HepG2 (cell line): ENCODE results near the gene DRAM1. TPM values are rescaled to one million over a fixed set of nuclear protein-coding genes. Genes with fewer than 3 reads are reported as not detected.

Source experiments
- CCDC6 ChIP-seq: sonication (generic); formaldehyde crosslinking; IDR thresholded peaks from 2 replicates; pipeline ENCODE4 v1.8.1; 2022; ENCODE audit warnings: mild to moderate bottlenecking, missing genetic modification reagents, moderate library complexity
- ELF3 ChIP-seq: IDR thresholded peaks from 2 replicates; pipeline ENCODE4 v1.6.1; 2016; ENCODE audit warnings: missing genetic modification reagents, missing compliant biosample characterization
- HNF4A ChIP-seq: sonication (generic); formaldehyde crosslinking; IDR thresholded peaks from 2 replicates; pipeline ENCODE4 v1.4.0; 2020; ENCODE audit warnings: missing genetic modification reagents
- HOXD1 ChIP-seq: sonication (generic); formaldehyde crosslinking; IDR thresholded peaks from 2 replicates; pipeline ENCODE4 v1.5.0; 2020; ENCODE audit warnings: missing genetic modification reagents
- MATR3 ChIP-seq: sonication (generic); formaldehyde crosslinking; IDR thresholded peaks from 2 replicates; pipeline ENCODE4 v1.4.0; 2020; ENCODE audit warnings: missing genetic modification reagents
- MYNN ChIP-seq: sonication (generic); formaldehyde crosslinking; IDR thresholded peaks from 2 replicates; pipeline ENCODE4 v1.4.0; 2020; ENCODE audit warnings: mild to moderate bottlenecking, low read depth, missing genetic modification reagents
- NCOR1 ChIP-seq: fragments of 200-600 bp; sonication (generic); IDR thresholded peaks from 2 replicates; pipeline ENCODE4 v1.7.0; 2017; ENCODE audit warnings: antibody characterized with exemption, low read length, borderline replicate concordance
- PCBP1 ChIP-seq: fragments of 200-400 bp; formaldehyde crosslinking; IDR thresholded peaks from 2 replicates; pipeline ENCODE4 v1.6.1; 2017; ENCODE audit warnings: mild to moderate bottlenecking, low read depth, low read length, borderline replicate concordance
- RORA ChIP-seq: sonication (generic); formaldehyde crosslinking; IDR thresholded peaks from 2 replicates; pipeline ENCODE4 v1.5.0; 2020; ENCODE audit warnings: mild to moderate bottlenecking, missing genetic modification reagents, moderate library complexity
- STAT5B ChIP-seq: sonication (generic); formaldehyde crosslinking; IDR thresholded peaks from 2 replicates; pipeline ENCODE4 v1.4.0; 2020; ENCODE audit warnings: missing genetic modification reagents
- YEATS4 ChIP-seq: sonication (generic); formaldehyde crosslinking; IDR thresholded peaks from 2 replicates; pipeline ENCODE4 v1.4.0; 2020; ENCODE audit warnings: missing genetic modification reagents, borderline replicate concordance
- ZNF251 ChIP-seq: sonication (generic); formaldehyde crosslinking; IDR thresholded peaks from 2 replicates; pipeline ENCODE4 v1.9.0; 2021; ENCODE audit warnings: mild to moderate bottlenecking, missing genetic modification reagents
- ZNF607 ChIP-seq: sonication (generic); formaldehyde crosslinking; IDR thresholded peaks from 2 replicates; pipeline ENCODE4 v1.5.1; 2020; ENCODE audit warnings: missing genetic modification reagents, mild to moderate bottlenecking, borderline replicate concordance
- polyA plus RNA-seq, 8 experiments: library from polyadenylated mRNA; depleted of rRNA in 3 of 8; stranded (reverse) in 7 of 8; unstranded in 1 of 8; fragments of >200 nt; fragmentation: Illumina TruSeq in 4 of 8; extraction: Trizol in 4 of 8; gene quantifications; 2 replicates each; pipeline versions ENCODE4 v1.2.1 to v1.2.3, GENCODE V29; 2011 to 2016; ENCODE audit warnings: low read depth in 4 of 8, missing spikeins in 1 of 8, mixed read lengths in 1 of 8; ENCODE audit not compliant: insufficient read depth in 1 of 8
- total RNA-seq, 5 experiments: library from RNA; depleted of rRNA; stranded (reverse); fragments of >200 nt; fragmentation: Illumina TruSeq; extraction: Trizol; gene quantifications; 2 replicates each; pipeline ENCODE4 v1.2.3, GENCODE V29; 2016; ENCODE audit warnings: low read depth in 1 of 5
- TF ChIP-seq, protein P1 (sequence below): sonication (generic); formaldehyde crosslinking; IDR thresholded peaks from 2 replicates; pipeline ENCODE4 v1.4.0; 2020; ENCODE audit warnings: missing genetic modification reagents, borderline replicate concordance
- TF ChIP-seq, protein P2 (sequence below): sonication (generic); formaldehyde crosslinking; IDR thresholded peaks from 2 replicates; pipeline ENCODE4 v1.9.0; 2022; ENCODE audit warnings: low read depth, missing genetic modification reagents
- TF ChIP-seq, protein P3 (sequence below): sonication (generic); formaldehyde crosslinking; IDR thresholded peaks from 2 replicates; pipeline ENCODE4 v1.5.1; 2020; ENCODE audit warnings: mild to moderate bottlenecking, moderate library complexity, missing genetic modification reagents
- TF ChIP-seq, protein P4 (sequence below): IDR thresholded peaks from 2 replicates; pipeline ENCODE4 v1.4.0; 2020; ENCODE audit warnings: mild to moderate bottlenecking, missing genetic modification reagents

Gene DRAM1
- total and polyA plus RNA-seq, 2 of the 13 experiments (the other 11 are each of a cell fraction or from before 2014, with no cell fraction given) = 20.9 to 32.6 TPM

DNA sequence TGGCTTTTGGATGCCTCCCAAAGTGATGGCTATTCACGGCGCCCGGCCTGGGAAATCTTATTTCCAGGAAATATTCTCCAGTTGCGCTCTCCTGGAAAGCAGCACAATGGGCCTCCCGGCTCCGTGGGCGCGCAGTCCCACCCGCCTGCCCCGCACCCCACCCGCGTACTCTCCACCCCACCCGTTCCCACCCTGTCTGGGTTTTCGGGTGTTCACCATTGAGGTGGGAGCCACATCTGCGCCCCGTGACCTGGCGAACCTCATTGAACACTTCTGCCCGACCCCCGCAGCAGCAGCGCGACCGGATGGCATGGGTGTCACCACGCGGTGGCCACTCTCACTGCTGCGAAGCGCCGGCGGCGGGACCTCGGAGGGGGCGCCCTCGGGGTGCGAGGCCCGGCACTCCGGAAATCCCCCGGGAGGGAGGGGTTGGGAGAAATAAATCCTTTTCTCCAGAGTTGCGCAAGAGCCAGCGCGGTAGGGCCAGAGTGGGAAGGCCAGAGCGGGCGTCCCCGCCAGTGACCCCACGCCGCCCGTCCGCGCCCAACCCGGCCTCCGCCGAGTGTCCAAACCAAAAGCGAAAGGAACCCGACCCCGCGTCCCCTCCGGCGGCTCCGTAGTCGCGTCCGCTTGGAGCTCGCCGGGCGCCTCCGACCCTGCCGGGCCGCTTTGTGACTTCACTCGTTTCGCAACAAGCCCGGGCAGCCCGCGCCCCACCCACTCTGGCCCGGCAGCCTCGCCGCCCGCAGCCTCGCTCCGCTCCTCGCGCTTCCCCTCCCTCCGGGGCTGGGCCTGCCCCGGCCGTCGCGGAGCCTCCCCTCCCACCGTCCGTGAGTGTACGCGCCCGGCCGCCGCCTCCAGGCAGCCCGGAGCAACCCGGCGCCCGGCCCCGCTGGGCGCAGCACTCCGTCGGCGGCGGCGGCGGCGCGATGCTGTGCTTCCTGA is at the start of gene DRAM1 (continued):
- TF ChIP-seq HOXD1 = peak; percentile 77
- TF ChIP-seq PCBP1 = no peak
- TF ChIP-seq MATR3 (CRISPR knock-in tag) = no peak
- no peak; the same call in 1 of the 2 replicates for TF ChIP-seq HNF4A (CRISPR knock-in tag)
- TF ChIP-seq, protein P1, sequence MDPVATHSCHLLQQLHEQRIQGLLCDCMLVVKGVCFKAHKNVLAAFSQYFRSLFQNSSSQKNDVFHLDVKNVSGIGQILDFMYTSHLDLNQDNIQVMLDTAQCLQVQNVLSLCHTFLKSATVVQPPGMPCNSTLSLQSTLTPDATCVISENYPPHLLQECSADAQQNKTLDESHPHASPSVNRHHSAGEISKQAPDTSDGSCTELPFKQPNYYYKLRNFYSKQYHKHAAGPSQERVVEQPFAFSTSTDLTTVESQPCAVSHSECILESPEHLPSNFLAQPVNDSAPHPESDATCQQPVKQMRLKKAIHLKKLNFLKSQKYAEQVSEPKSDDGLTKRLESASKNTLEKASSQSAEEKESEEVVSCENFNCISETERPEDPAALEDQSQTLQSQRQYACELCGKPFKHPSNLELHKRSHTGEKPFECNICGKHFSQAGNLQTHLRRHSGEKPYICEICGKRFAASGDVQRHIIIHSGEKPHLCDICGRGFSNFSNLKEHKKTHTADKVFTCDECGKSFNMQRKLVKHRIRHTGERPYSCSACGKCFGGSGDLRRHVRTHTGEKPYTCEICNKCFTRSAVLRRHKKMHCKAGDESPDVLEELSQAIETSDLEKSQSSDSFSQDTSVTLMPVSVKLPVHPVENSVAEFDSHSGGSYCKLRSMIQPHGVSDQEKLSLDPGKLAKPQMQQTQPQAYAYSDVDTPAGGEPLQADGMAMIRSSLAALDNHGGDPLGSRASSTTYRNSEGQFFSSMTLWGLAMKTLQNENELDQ = no peak
- TF ChIP-seq ZNF607 = peak; percentile 92
- 0 out of 2 replicates have a peak, but pooled peaks have one; percentile 80 for TF ChIP-seq ZNF251 (CRISPR knock-in tag)
- TF ChIP-seq, protein P2, sequence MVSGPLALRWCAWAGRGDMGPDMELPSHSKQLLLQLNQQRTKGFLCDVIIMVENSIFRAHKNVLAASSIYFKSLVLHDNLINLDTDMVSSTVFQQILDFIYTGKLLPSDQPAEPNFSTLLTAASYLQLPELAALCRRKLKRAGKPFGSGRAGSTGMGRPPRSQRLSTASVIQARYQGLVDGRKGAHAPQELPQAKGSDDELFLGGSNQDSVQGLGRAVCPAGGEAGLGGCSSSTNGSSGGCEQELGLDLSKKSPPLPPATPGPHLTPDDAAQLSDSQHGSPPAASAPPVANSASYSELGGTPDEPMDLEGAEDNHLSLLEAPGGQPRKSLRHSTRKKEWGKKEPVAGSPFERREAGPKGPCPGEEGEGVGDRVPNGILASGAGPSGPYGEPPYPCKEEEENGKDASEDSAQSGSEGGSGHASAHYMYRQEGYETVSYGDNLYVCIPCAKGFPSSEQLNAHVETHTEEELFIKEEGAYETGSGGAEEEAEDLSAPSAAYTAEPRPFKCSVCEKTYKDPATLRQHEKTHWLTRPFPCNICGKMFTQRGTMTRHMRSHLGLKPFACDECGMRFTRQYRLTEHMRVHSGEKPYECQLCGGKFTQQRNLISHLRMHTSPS (CRISPR knock-in tag) = 0 out of 2 replicates have a peak, but pooled peaks have one; percentile 19
- TF ChIP-seq ELF3 (CRISPR knock-in tag) = peak; percentile 26
- peak; percentile 79; the same call in 1 of the 2 replicates for TF ChIP-seq CCDC6 (CRISPR knock-in tag)
- no peak for TF ChIP-seq MYNN (CRISPR knock-in tag)
- TF ChIP-seq, protein P3, sequence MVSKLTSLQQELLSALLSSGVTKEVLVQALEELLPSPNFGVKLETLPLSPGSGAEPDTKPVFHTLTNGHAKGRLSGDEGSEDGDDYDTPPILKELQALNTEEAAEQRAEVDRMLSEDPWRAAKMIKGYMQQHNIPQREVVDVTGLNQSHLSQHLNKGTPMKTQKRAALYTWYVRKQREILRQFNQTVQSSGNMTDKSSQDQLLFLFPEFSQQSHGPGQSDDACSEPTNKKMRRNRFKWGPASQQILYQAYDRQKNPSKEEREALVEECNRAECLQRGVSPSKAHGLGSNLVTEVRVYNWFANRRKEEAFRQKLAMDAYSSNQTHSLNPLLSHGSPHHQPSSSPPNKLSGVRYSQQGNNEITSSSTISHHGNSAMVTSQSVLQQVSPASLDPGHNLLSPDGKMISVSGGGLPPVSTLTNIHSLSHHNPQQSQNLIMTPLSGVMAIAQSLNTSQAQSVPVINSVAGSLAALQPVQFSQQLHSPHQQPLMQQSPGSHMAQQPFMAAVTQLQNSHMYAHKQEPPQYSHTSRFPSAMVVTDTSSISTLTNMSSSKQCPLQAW (CRISPR knock-in tag) = peak; percentile 69; the same call in 1 of the 2 replicates
- TF ChIP-seq, protein P4, sequence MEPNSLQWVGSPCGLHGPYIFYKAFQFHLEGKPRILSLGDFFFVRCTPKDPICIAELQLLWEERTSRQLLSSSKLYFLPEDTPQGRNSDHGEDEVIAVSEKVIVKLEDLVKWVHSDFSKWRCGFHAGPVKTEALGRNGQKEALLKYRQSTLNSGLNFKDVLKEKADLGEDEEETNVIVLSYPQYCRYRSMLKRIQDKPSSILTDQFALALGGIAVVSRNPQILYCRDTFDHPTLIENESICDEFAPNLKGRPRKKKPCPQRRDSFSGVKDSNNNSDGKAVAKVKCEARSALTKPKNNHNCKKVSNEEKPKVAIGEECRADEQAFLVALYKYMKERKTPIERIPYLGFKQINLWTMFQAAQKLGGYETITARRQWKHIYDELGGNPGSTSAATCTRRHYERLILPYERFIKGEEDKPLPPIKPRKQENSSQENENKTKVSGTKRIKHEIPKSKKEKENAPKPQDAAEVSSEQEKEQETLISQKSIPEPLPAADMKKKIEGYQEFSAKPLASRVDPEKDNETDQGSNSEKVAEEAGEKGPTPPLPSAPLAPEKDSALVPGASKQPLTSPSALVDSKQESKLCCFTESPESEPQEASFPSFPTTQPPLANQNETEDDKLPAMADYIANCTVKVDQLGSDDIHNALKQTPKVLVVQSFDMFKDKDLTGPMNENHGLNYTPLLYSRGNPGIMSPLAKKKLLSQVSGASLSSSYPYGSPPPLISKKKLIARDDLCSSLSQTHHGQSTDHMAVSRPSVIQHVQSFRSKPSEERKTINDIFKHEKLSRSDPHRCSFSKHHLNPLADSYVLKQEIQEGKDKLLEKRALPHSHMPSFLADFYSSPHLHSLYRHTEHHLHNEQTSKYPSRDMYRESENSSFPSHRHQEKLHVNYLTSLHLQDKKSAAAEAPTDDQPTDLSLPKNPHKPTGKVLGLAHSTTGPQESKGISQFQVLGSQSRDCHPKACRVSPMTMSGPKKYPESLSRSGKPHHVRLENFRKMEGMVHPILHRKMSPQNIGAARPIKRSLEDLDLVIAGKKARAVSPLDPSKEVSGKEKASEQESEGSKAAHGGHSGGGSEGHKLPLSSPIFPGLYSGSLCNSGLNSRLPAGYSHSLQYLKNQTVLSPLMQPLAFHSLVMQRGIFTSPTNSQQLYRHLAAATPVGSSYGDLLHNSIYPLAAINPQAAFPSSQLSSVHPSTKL (CRISPR knock-in tag) = peak; percentile 75; the same call in 1 of the 2 replicates
- no peak for TF ChIP-seq RORA (CRISPR knock-in tag)
- TF ChIP-seq YEATS4 = peak; percentile 87
- no peak for TF ChIP-seq STAT5B (CRISPR knock-in tag)
- TF ChIP-seq NCOR1 = no peak
